ENCODE measurements around the gene PEX26.

Gene PEX26

DNA sequence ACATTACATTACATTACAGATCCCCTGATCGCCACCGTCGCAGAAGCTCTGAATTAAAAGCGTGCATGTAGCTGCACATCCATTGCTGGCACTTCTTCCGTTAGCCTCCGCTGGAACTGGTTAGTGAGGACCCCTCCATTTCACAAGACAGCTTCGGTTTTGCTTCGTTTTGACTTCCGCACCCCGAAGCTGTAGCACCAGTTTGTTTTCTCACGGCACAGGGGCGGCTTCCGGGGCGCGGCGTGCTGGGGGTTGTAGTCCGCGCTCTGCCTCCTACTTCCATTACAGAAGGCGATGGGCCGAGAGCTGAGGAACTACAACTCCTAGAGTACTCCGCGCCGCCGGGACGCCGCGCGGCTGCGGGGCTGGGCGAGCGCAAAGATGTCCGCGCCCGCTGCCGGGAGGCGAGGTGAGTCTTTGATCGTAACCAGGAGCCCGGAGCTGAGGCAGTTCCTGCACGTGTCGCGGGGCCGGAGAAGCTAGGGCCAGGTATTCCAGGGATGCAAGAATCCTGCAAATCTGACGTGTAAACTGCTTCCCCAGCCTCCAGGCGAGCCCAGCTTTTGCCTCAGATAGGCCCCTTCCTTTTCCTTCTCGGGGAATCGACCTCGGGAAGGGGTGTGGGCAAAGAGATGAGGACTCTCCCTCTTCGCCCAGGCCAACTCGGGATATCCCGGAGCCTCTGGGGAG, at the start of gene PEX26:
PEX26 (plus strand) TSS at position 352 of the 690 bp plus-strand sequence. CDS start 387 bp downstream, outside the sequence.
- TF ChIP-seq, protein P1, sequence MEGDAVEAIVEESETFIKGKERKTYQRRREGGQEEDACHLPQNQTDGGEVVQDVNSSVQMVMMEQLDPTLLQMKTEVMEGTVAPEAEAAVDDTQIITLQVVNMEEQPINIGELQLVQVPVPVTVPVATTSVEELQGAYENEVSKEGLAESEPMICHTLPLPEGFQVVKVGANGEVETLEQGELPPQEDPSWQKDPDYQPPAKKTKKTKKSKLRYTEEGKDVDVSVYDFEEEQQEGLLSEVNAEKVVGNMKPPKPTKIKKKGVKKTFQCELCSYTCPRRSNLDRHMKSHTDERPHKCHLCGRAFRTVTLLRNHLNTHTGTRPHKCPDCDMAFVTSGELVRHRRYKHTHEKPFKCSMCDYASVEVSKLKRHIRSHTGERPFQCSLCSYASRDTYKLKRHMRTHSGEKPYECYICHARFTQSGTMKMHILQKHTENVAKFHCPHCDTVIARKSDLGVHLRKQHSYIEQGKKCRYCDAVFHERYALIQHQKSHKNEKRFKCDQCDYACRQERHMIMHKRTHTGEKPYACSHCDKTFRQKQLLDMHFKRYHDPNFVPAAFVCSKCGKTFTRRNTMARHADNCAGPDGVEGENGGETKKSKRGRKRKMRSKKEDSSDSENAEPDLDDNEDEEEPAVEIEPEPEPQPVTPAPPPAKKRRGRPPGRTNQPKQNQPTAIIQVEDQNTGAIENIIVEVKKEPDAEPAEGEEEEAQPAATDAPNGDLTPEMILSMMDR (IDR thresholded peaks at IDR 0.05) = no peak

DNA sequence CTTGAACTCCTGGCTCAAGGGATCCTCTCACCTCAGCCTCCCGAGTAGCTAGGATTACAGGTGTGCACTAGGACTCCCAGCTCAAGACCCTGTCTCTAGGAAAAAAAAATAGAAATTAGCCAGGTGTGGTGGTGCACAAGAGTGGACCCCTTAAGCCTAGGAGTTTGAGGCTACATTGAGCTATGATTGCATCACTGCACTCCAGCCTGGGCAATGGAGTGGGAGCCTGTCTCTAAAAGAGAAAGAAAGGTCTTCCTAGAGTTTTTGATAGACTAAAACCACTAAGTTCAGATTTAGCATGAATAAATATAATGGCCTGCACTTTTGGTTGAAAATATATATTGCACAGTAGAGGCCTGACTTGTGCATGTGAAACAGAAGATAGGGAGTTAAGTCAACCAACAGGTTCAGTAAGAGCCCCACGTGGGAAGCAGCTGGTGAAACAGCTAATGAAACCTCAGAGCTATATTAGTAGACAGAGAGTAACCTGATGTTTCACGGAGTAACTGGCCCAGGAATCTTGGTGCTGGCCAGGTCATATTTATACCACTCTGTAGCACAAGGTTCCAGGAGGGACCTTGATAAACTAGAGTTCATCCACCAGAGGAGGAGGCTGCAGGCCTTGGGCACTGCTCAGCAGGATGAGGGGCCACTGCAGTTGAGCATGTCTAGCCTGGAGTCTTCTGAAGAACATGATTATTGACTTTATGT, 48.8 kb upstream of the PEX26 start:
- TF ChIP-seq, protein P1 (IDR thresholded peaks at IDR 0.05) = no peak

DNA sequence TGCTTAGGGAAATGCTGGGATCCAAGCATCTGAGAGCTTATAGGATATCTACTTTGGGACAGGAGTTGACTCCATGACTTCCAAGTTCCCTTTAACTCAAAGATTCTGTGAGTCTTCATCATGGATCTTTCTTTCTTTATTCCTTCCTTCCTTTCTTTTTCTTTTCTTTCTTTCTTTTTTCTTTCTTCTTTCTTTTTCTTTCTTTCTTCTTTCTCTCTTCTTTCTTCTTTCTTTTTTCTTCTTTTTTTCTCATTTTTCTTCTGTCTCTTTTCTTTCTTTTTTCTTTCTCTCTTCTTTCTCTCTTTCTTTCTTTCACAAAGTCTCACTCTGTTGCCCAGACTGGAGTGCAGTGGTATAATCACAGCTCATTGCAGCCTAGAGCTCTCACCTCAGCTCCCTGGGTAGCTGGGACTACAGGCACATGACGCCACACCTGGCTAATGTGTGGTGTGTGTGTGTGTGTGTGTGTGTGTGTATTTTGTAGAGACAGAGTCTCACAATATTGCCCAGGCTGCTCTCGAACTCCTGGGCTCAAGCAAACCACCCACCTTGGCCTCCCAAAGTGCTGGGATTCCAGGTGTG, 48.0 kb upstream of the PEX26 start:
- TF ChIP-seq, protein P1 (IDR thresholded peaks at IDR 0.05) = no peak

DNA sequence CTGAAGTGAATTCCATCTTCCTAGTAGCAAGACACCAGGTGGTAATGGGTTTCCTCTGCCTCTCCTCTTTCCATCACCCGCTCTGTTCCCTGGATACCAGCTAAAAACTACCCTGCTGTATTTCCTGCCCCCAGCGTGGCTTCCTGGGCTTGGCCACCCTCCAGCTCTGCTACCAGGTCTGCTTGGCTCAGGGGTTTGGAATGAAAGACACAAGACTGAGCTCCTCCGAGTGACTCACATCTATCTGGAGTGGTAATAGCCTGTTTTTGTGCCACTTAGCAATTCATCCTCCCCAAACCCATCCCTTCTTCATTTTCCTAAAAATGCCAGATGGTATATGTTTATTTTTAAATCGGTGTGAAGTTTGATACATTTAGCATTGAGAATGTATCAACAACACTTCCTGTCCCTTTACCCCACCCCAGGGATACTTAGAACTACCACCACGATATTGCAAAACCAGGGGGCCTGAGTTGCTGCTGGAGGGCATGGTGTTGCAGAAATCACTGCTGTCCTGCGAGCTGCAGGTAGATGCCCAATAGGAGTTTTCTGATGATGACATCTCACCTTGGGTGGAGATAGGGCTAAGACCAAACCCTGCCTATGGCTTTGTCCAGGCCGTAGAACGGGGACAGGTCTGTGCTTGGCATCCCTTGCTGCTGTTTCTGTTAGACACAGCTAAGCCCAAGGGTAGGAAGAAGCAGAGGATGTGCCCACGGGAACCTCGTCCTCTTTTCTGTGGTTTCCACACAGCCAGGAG, 45.9 kb upstream of the PEX26 start:
- TF ChIP-seq, protein P1 (IDR thresholded peaks at IDR 0.05) = no peak

DNA sequence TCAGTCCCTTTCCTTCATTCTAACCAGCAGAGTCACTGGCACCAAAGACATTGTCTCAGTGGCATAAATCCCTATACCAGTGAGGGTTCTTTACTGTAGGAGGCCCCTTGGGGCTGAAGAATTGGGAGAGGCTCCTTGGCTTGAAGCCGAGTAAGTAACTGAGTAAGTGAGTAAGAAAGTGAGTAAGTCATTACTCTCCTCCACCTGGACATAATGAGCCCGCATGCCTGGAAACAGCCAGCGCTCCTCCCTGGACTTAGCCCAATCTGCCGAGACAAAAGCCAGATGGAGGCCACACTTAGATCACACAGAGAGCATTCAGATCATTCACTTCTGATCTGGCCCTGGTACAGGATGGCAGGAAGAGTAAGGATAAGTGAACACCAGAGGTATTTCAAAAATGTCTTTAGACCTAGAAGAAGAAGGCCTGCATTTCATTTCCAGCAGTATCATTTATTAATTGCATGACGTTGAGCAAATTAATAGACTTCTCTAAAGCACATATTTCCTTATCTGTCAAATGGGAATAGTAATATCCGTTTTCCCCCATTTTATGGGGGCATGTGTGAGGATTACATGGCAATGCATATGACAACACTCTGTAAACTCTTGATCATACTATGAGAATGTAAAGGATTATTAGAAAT, 45.2 kb upstream of the PEX26 start:
- TF ChIP-seq, protein P1 (IDR thresholded peaks at IDR 0.05) = no peak

DNA sequence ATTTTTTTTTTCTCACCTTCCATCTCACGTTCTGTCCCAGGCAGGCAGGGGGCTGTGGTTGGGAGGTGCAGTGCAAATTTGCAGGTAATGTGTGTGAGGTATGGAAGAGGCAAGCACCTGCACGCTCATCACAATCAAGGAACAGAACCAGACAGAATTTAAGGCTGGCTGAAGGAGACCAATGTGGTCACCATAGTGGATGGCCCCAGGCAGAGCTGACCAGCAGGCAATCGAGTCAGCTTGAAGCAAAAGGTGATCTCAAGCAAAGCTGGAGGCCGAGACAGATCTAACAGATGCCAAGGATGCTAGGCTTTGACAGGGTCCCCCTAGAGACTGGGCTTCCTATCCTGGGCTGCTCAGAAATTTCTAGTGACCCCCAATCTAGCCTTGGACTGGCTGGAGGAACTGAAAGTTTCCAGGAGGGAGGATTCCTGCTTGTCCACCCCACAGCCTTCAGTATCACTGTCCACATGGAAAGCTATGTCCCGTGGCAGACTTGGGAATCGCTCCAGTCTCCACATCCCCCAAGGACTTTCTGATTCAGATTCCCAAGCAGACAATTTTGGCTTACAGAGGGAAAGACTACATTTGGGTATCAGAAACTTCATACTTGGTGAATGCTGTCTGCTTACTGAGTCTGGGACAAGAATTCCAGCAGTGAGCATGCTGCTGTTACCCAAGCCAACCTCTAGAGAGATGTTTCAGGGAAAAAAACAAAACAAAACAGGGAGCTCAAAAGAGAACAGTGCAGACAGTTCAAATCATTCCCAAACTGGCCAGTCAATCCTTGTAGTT, 44.4 kb upstream of the PEX26 start:
- TF ChIP-seq, protein P1 (IDR thresholded peaks at IDR 0.05) = no peak
